ENCODE measurements around the gene R3HCC1L. TPM values are rescaled to one million over a fixed set of nuclear protein-coding genes. Genes with fewer than 3 reads are reported as not detected.

Gene R3HCC1L
- total RNA-seq, 1 donor from 2014 or later, result 12.3 TPM

- TF ChIP-seq POLR2AphosphoS5 (IDR thresholded peaks at IDR 0.05; ENCODE audit: insufficient read depth in 1 of 2, low read depth in 1 of 2), result no peak
- TF ChIP-seq POLR2A (IDR thresholded peaks at IDR 0.05), result no peak
- TF ChIP-seq, protein P1, sequence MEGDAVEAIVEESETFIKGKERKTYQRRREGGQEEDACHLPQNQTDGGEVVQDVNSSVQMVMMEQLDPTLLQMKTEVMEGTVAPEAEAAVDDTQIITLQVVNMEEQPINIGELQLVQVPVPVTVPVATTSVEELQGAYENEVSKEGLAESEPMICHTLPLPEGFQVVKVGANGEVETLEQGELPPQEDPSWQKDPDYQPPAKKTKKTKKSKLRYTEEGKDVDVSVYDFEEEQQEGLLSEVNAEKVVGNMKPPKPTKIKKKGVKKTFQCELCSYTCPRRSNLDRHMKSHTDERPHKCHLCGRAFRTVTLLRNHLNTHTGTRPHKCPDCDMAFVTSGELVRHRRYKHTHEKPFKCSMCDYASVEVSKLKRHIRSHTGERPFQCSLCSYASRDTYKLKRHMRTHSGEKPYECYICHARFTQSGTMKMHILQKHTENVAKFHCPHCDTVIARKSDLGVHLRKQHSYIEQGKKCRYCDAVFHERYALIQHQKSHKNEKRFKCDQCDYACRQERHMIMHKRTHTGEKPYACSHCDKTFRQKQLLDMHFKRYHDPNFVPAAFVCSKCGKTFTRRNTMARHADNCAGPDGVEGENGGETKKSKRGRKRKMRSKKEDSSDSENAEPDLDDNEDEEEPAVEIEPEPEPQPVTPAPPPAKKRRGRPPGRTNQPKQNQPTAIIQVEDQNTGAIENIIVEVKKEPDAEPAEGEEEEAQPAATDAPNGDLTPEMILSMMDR (IDR thresholded peaks at IDR 0.05), result no peak
- Histone ChIP-seq H3K36me3 (peaks cover 0 to 30% of the 10 kb centered on the region in 2 donors), H3K9me3 (no peaks in the 10 kb centered on the region), H3K27ac (no peak overlapping the region), H3K4me1 (no peaks in the 10 kb centered on the region), H3K4me3 (no peak overlapping the region), H3K27me3 (no peaks in the 10 kb centered on the region)
- DNase-seq (ENCODE audit: extremely low spot score in 2 of 2), result peak in 1 of 2 donors; percentile 74
- intact Hi-C loops (cut with DNase I), result no loop called here
These were observed 116.9 kb downstream of the R3HCC1L start for GRCh38 chr10:98251399-98251798.

DNA sequence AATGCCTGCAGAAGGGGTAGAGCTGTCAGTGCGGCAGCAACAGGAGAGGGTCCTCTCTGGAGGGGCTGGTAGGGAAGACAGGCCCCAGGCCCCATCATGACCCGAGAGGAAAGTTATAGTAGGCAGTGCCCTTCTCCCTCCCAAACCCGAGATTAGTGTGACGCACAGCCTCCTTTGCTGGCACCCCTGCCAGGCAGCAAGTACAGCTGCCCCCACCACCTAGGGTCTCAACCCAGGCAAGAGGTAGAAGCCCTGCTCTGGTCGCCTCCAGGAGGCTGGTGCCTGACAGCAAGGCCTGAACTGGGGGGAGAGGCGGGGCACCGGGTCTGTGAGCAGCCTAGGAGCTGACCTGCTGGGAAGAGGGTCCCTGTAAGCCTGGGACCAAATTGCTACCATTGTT is 118.0 kb downstream of the R3HCC1L start:
- H3K36me3 ChIP-seq, result peaks cover 0 to 27% of the 10 kb centered on the region in 2 donors
- intact Hi-C loops (cut with DNase I), result no loop called here
- H3K27me3 ChIP-seq, result no peaks in the 10 kb centered on the region
- no peaks in the 10 kb centered on the region for H3K4me1 ChIP-seq
- H3K4me3 ChIP-seq, result no peak overlapping the region
- peak in 1 of 2 donors; percentile 77 for DNase-seq (ENCODE audit: extremely low spot score in 2 of 2)
- no peak overlapping the region for H3K27ac ChIP-seq
- H3K9me3 ChIP-seq, result no peaks in the 10 kb centered on the region
- TF ChIP-seq POLR2A (IDR thresholded peaks at IDR 0.05) (no peak), POLR2AphosphoS5 (IDR thresholded peaks at IDR 0.05; ENCODE audit: insufficient read depth in 1 of 2, low read depth in 1 of 2) (no peak)
- TF ChIP-seq, protein P1 (IDR thresholded peaks at IDR 0.05), result no peak

GRCh38 chr10:98253499-98253898 is 119.0 kb downstream of the R3HCC1L start:
- intact Hi-C loops (cut with DNase I), result no loop called here
- Histone ChIP-seq H3K36me3 (peaks cover 0 to 17% of the 10 kb centered on the region in 2 donors), H3K27me3 (no peaks in the 10 kb centered on the region), H3K9me3 (no peaks in the 10 kb centered on the region), H3K4me1 (no peaks in the 10 kb centered on the region), H3K4me3 (no peak overlapping the region), H3K27ac (no peak overlapping the region)
- peak in 1 of 2 donors; percentile 70 for DNase-seq (ENCODE audit: extremely low spot score in 2 of 2)
- TF ChIP-seq POLR2AphosphoS5 (IDR thresholded peaks at IDR 0.05; ENCODE audit: insufficient read depth in 1 of 2, low read depth in 1 of 2), result no peak
- no peak for TF ChIP-seq POLR2A (IDR thresholded peaks at IDR 0.05)
- TF ChIP-seq, protein P1 (IDR thresholded peaks at IDR 0.05), result no peak

DNA sequence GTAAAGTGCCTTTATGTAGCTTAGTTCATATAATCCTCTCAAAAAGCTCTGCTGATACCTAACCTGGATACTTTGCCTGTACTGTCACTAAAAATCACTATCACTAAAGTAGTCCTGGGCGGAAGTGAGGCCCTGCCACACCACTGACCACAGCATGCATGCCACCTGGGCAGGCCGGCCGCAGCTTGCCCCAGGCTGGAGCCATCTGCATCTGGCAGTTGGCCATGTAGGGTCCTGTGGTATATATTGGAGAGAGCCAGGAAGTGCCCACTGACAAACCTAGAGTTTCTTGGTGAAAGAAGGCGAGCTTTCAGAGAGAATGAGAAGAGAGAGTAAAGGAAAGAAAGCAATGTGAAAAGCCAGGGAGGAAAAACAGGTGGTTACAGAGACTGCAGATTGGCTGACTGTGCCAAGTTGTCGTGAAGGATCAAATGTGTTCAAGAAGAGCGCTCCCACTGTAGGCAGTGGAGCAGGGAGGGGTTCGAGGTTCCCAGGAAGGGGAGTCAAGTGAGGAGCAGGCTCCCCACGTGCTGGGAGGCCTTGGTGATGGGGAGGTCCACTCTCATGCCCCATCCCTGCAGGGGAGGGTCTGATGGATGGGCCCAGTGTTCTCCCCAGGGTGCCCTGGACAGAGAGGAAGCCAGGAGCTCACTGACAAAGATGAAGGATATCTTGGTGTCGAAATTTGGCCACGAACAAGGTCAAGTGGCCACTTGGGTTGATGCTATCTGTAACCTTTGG is 119.9 kb downstream of the R3HCC1L start:
- Histone ChIP-seq H3K27ac (no peak overlapping the region), H3K9me3 (no peaks in the 10 kb centered on the region), H3K4me1 (peaks cover 7% of the 10 kb centered on the region), H3K36me3 (peaks cover 0 to 9% of the 10 kb centered on the region in 2 donors), H3K27me3 (no peaks in the 10 kb centered on the region), H3K4me3 (no peak overlapping the region)
- TF ChIP-seq POLR2A (IDR thresholded peaks at IDR 0.05) (no peak), POLR2AphosphoS5 (IDR thresholded peaks at IDR 0.05; ENCODE audit: insufficient read depth in 1 of 2, low read depth in 1 of 2) (no peak)
- TF ChIP-seq, protein P1 (IDR thresholded peaks at IDR 0.05), result no peak
- intact Hi-C loops (cut with DNase I), result no loop called here
- peak in 1 of 2 donors; percentile 91 for DNase-seq (ENCODE audit: extremely low spot score in 2 of 2)
